ENCODE data around the gene ZNF670.
"Not testable (repeated sequence)": the region's sequence is repeated elsewhere in the genome, so short reads cannot be mapped to it uniquely, and the experiment has no call there.

The ZNF670 gene

GRCh38 chr1:247037511-247038320 lies 40.9 kb downstream of the ZNF670 start:
- Mint-ChIP-seq H3K36me3 (ENCODE audit: low read depth) (peaks cover 19% of the 10 kb centered on the region), H3K27me3 (ENCODE audit: low read depth) (no peaks in the 10 kb centered on the region), H3K4me1 (ENCODE audit: low read depth) (no peaks in the 10 kb centered on the region), H3K4me3 (no peak overlapping the region), H3K27ac (no peak overlapping the region), H3K9me3 (peaks cover 68% of the 10 kb centered on the region)

- peaks cover 11% of the 10 kb centered on the region for H3K36me3 Mint-ChIP-seq (ENCODE audit: low read depth)
- not testable (repeated sequence) for H3K4me3 Mint-ChIP-seq; H3K27ac Mint-ChIP-seq; H3K27me3 Mint-ChIP-seq (ENCODE audit: low read depth); H3K4me1 Mint-ChIP-seq (ENCODE audit: low read depth)
- peaks cover 56% of the 10 kb centered on the region for H3K9me3 Mint-ChIP-seq
Measured at GRCh38 chr1:247032306-247032705, 46.3 kb downstream of the ZNF670 start.

All from T-helper 1 cell treated with Interleukin-12 subunit alpha and Interleukin-12 subunit beta and Interleukin-4 antibody, amounts not matched to agents 30 μg/mL and 1 μg/mL, for 36 hours (primary cell).